ENCODE results near the gene GALNTL6. TPM values are rescaled to one million over a fixed set of nuclear protein-coding genes. Genes with fewer than 3 reads are reported as not detected.

Gene GALNTL6
- total RNA-seq, 1 donor from 2014 or later, result 1.7 TPM

DNA sequence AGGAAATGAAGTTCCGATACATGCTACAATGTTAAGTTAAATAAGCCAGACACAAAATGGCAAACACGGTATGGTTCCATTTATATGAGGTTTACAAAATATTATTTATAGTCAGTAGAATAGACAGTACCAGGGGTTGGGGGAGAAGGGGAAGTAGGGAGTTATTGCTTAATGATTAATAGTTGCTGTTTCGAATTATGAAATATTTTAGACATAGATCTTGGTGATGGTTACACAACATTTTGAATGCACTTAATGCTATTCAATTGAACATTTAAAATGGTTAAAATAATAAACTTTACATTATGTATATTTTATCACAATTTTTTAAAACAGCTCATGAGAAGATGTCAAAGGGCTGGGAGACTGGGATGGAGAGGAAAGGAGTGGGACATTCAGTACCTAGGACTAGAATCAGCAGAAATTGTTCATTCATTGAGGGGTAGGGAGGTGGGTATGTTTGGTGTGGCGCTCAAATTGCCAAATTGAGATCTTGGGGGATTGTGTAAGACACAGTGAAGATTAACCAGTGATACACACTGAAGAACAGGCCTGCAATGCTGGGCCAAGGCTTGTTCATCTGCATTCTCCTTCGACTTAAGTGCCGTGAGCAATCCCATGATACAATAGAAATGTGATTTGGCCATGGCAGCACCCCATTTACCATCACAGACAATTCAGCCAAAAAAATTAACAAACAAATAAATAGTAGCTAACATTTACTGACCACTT is 1189.8 kb downstream of the GALNTL6 start:
- peaks cover 3% of the 10 kb centered on the region for H3K9me3 Mint-ChIP-seq
- H3K27me3 Mint-ChIP-seq, result no peaks in the 10 kb centered on the region
- H3K4me3 Mint-ChIP-seq, result no peak overlapping the region
- H3K4me1 Mint-ChIP-seq (ENCODE audit: unreplicated experiment), result peaks cover 12% of the 10 kb centered on the region
- H3K36me3 Mint-ChIP-seq, result no peaks in the 10 kb centered on the region
- H3K27ac Mint-ChIP-seq, result no peak overlapping the region
- no peak for DNase-seq (ENCODE audit: extremely low spot score, unreplicated experiment)
- TF ChIP-seq, protein P1, sequence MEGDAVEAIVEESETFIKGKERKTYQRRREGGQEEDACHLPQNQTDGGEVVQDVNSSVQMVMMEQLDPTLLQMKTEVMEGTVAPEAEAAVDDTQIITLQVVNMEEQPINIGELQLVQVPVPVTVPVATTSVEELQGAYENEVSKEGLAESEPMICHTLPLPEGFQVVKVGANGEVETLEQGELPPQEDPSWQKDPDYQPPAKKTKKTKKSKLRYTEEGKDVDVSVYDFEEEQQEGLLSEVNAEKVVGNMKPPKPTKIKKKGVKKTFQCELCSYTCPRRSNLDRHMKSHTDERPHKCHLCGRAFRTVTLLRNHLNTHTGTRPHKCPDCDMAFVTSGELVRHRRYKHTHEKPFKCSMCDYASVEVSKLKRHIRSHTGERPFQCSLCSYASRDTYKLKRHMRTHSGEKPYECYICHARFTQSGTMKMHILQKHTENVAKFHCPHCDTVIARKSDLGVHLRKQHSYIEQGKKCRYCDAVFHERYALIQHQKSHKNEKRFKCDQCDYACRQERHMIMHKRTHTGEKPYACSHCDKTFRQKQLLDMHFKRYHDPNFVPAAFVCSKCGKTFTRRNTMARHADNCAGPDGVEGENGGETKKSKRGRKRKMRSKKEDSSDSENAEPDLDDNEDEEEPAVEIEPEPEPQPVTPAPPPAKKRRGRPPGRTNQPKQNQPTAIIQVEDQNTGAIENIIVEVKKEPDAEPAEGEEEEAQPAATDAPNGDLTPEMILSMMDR (conservative IDR thresholded peaks at IDR 0.05), result no peak

DNA sequence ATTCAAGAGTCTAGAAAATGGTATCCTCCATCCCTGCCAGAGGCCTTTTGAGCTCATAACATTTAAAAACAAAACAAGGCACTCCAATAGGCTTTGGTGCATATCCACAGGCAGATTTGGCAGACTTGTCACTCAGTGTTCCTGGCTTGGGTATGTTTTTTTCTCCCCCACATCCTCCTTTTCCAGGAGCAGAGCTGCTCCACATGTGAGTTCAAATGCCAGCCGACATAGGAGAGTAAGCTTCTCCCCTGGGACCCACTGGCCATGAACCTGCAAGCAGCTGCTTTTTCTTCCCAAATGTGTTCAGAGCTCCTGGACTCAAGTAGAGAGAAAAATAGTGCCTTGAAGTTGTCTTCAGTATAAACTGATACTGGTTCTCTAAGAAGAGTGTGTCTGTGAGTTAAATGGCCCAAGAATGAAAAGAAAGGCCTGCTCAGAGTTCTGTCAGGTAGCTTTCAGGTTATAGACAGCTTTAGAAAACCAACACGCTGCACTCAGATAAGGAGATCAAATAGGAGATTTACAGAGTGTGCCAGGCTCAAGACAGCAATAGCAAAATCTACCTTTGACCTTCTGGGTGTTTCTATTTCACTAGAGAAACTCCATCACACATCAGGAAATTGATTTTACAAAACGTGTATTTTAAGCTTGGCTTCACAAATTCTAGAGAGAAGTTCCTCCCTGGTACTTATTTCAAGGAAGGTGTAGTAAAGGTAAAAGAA is 1192.9 kb downstream of the GALNTL6 start:
- H3K4me3 Mint-ChIP-seq, result no peak overlapping the region
- no peak for DNase-seq (ENCODE audit: extremely low spot score, unreplicated experiment)
- no peak overlapping the region for H3K27ac Mint-ChIP-seq
- TF ChIP-seq, protein P1 (conservative IDR thresholded peaks at IDR 0.05), result no peak
- H3K27me3 Mint-ChIP-seq, result no peaks in the 10 kb centered on the region
- no peaks in the 10 kb centered on the region for H3K36me3 Mint-ChIP-seq
- H3K9me3 Mint-ChIP-seq, result no peaks in the 10 kb centered on the region
- peaks cover 5% of the 10 kb centered on the region for H3K4me1 Mint-ChIP-seq (ENCODE audit: unreplicated experiment)

DNA sequence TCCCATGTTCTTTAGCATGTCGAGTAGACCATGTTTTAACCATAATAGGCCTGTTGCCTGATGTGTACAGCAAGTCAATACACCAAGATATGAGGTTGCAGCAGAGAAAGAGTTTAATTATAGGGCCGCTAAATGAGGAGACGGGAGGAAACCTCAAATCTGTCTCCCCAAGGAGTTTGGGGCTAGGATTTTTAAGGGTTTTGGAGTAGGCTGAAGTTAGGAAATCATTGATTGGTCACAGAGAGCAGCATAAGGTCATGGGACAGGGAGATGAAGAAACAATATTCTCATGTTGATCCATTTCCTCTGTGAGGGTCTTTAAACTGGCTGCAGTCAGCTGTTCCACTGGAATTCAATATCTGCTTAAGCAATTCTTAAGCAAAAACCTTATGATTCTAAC is 1195.2 kb downstream of the GALNTL6 start:
- Mint-ChIP-seq H3K27me3 (no peaks in the 10 kb centered on the region), H3K9me3 (no peaks in the 10 kb centered on the region)
- TF ChIP-seq, protein P1 (conservative IDR thresholded peaks at IDR 0.05), result no peak

DNA sequence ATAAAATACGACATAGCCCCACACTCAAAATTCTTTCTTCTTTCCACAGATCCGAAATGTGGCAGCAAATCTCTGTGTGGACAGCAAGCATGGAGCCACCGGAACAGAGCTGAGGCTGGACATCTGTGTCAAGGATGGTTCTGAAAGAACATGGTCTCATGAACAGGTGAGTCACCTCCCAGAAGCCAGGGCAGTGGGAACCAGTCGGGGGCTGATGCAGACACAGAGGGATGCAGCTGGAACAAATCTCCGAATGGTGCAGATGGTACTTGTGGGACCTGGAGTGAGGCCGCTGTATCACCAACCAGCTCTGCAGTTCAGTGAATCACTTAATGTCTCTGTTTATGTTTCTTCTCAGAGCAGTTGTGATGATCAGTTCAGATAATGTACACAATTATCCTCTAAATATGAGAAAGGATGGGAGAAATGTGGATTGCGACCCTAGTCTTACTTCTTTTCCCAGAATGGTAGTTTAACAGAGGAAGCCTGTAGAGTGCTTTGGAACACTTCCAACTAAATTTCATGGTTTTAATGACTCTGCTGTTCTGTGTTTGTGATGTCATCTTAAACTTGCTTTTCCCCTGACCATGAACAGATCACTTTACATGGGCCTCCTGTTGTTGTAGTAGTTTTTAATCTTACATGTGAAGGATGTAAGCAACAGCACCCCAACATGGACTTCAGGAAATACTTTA is 1196.1 kb downstream of the GALNTL6 start:
- no peaks in the 10 kb centered on the region for H3K9me3 Mint-ChIP-seq
- H3K4me3 Mint-ChIP-seq, result no peak overlapping the region
- H3K36me3 Mint-ChIP-seq, result no peaks in the 10 kb centered on the region
- H3K27ac Mint-ChIP-seq, result no peak overlapping the region
- TF ChIP-seq, protein P1 (conservative IDR thresholded peaks at IDR 0.05), result no peak
- peaks cover 14% of the 10 kb centered on the region for H3K4me1 Mint-ChIP-seq (ENCODE audit: unreplicated experiment)
- no peaks in the 10 kb centered on the region for H3K27me3 Mint-ChIP-seq
- no peak for DNase-seq (ENCODE audit: extremely low spot score, unreplicated experiment)

More for the DNA sequence above, 1195.2 kb downstream of the GALNTL6 start:
- no peak overlapping the region for H3K27ac Mint-ChIP-seq
- H3K4me1 Mint-ChIP-seq (ENCODE audit: unreplicated experiment), result peaks cover 7% of the 10 kb centered on the region
- DNase-seq (ENCODE audit: extremely low spot score, unreplicated experiment), result no peak
- H3K36me3 Mint-ChIP-seq, result no peaks in the 10 kb centered on the region
- H3K4me3 Mint-ChIP-seq, result no peak overlapping the region

DNA sequence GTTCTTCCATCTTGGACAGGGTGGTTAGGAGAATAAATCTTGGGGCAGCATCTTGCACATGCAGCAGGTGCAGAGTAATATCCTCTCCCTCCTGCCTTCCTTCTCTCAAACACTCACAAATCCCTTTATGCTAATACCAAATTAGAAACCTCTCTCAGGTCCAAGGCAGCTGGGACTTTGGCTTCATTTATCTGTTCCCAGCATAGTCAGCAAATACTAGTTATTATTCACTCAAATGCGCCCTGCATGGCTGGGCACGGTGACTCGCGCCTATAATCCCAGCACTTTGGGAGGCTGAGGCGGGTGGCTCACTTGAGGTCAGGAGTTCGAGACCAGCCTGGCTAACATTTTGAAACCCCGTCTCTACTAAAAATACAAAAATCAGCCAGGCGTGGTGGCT is 1199.4 kb downstream of the GALNTL6 start:
- H3K4me1 Mint-ChIP-seq (ENCODE audit: unreplicated experiment), result peaks cover 16% of the 10 kb centered on the region
- H3K4me3 Mint-ChIP-seq, result no peak overlapping the region
- DNase-seq (ENCODE audit: extremely low spot score, unreplicated experiment), result no peak
- no peaks in the 10 kb centered on the region for H3K27me3 Mint-ChIP-seq
- no peaks in the 10 kb centered on the region for H3K36me3 Mint-ChIP-seq
- H3K27ac Mint-ChIP-seq, result no peak overlapping the region
- TF ChIP-seq, protein P1 (conservative IDR thresholded peaks at IDR 0.05), result no peak
- H3K9me3 Mint-ChIP-seq, result no peaks in the 10 kb centered on the region
